Chondrocyte (in vitro differentiated cells): ENCODE measurements around the gene TSN. TPM values are rescaled to one million over a fixed set of nuclear protein-coding genes. Genes with fewer than 3 reads are reported as not detected.
"Not testable (repeated sequence)": the region's sequence is repeated elsewhere in the genome, so short reads cannot be mapped to it uniquely, and the experiment has no call there.

Source experiments
- DNase-seq: peaks from one replicate; pipeline ENCODE4 v3.0.0; 2021; ENCODE audit warnings: mixed read lengths, low spot score
- H3K27ac Mint-ChIP-seq: one replicate; pipeline ENCODE4 v1.8.0; 2021; ENCODE audit warnings: mild to moderate bottlenecking, moderate library complexity, mixed read lengths; ENCODE audit not compliant: unreplicated experiment
- H3K27me3 Mint-ChIP-seq: 2 replicates; pipeline ENCODE4 v1.8.0; 2021; ENCODE audit warnings: low read depth, mixed read lengths
- H3K36me3 Mint-ChIP-seq: 2 replicates; pipeline ENCODE4 v1.8.0; 2021; ENCODE audit warnings: low read depth, mixed read lengths
- H3K4me1 Mint-ChIP-seq: 2 replicates; pipeline ENCODE4 v1.8.0; 2021; ENCODE audit warnings: low read depth, mild to moderate bottlenecking, mixed read lengths
- H3K4me3 Mint-ChIP-seq: one replicate; pipeline ENCODE4 v1.8.0; 2021; ENCODE audit warnings: mild to moderate bottlenecking, moderate library complexity, mixed read lengths; ENCODE audit not compliant: unreplicated experiment
- H3K9me3 Mint-ChIP-seq: 2 replicates; pipeline ENCODE4 v1.8.0; 2021; ENCODE audit warnings: low read depth, mixed read lengths
- total RNA-seq: library from RNA; stranded (reverse); gene quantifications from 3 replicates; pipeline ENCODE4 v1.2.1, GENCODE V29; 2021
- TF ChIP-seq, protein P1 (sequence below): fragments of 200-600 bp; sonication (generic); IDR thresholded peaks from 2 replicates; pipeline ENCODE4 v1.5.0; 2021; ENCODE audit warnings: antibody characterized with exemption, mild to moderate bottlenecking, moderate library complexity

TSN gene
- total RNA-seq, 1 donor from 2014 or later, result 57.1 TPM

DNA sequence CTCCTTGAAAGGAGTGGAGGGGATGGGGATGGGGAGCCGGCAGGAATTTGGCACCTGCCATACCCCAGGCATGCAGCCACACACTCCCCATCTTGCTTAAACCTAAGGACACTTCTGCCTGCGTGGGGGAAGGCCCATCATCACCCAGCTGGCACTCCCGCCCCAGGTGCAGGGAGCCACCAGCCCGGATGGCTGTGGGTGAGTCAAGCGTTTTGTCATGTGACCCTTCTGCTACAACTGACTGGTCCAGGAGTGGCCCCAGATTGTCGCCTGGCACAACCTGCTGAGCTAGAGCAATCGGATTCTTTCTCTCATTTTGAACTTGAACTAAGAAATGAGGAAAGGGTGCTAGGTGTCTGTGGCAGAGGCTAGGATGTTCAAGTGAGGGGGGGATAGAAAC, 61.3 kb downstream of the TSN start:
- Mint-ChIP-seq H3K9me3 (peaks cover 9% of the 10 kb centered on the region), H3K27me3 (peaks cover 17% of the 10 kb centered on the region), H3K4me1 (no peaks in the 10 kb centered on the region), H3K36me3 (no peaks in the 10 kb centered on the region), H3K27ac (no peak overlapping the region), H3K4me3 (no peak overlapping the region)
- DNase-seq, result no peak
- TF ChIP-seq, protein P1, sequence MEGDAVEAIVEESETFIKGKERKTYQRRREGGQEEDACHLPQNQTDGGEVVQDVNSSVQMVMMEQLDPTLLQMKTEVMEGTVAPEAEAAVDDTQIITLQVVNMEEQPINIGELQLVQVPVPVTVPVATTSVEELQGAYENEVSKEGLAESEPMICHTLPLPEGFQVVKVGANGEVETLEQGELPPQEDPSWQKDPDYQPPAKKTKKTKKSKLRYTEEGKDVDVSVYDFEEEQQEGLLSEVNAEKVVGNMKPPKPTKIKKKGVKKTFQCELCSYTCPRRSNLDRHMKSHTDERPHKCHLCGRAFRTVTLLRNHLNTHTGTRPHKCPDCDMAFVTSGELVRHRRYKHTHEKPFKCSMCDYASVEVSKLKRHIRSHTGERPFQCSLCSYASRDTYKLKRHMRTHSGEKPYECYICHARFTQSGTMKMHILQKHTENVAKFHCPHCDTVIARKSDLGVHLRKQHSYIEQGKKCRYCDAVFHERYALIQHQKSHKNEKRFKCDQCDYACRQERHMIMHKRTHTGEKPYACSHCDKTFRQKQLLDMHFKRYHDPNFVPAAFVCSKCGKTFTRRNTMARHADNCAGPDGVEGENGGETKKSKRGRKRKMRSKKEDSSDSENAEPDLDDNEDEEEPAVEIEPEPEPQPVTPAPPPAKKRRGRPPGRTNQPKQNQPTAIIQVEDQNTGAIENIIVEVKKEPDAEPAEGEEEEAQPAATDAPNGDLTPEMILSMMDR, result no peak

GRCh38 chr2:121817304-121817703, 61.9 kb downstream of the TSN start:
- not testable (repeated sequence) for H3K36me3 Mint-ChIP-seq, H3K4me3 Mint-ChIP-seq, H3K27ac Mint-ChIP-seq, H3K4me1 Mint-ChIP-seq, DNase-seq
- Mint-ChIP-seq H3K27me3 (peaks cover 17% of the 10 kb centered on the region), H3K9me3 (peaks cover 11% of the 10 kb centered on the region)

Other genes starting within 250 kb of the TSN start
- not detected in 3 replicates for gene RNU4ATAC, start 224.8 kb upstream of the TSN start, total RNA-seq
- 56.0 to 71.3 TPM (median 57.9 TPM) in 3 replicates for gene CLASP1, start 106.2 kb upstream of the TSN start, total RNA-seq
- 35.5 to 40.5 TPM (median 39.8 TPM) in 3 replicates for gene NIFK, start 18.8 kb upstream of the TSN start, total RNA-seq